Germinal center (tissue), 1 donor: ENCODE results near the gene RAE1.

ENCODE experiments used
- DNase-seq: peaks from one replicate; pipeline ENCODE4 v3.0.0; 2012; ENCODE audit warnings: mixed read lengths, low spot score

RAE1 gene

GRCh38 chr20:57372157-57372556, 21.1 kb downstream of the RAE1 start:
- DNase-seq = no peak

DNA sequence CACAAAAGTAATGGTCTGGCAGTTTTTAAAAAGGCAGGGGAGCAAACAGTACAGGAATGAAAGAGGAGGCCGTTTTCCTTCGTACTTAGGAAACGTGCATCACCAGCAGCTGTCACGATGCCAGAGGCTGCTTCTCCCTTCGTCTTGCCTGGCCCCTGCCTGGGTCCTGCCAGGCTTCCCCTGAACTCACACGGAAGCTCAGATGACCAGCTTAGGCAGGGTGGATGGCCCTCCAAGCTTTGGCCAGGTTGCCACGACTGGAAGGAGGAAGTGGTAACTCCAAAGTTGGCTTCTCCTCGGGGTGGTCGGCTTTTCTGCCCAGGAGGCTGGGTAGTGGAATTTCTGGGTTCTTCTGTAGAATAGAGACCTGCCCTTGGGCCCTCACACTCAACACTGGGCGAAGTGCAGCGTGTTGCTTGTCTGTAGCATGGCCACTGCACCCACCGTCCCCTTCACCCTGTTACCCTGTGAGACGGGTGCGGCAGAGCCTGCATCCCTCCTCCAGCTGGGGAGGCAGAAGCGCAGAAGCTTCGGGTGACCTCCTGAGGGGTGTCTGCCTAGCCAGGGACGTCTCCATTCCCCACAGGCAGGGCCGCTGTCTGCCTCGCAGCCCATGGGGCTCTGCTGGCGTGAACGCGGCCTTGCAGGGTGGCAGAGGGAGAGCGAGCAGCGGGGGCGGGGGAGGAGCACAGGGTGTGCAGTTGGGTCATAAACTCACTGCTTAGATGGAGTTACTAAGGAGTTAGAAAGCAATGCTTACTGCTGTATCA, 21.7 kb downstream of the RAE1 start:
- DNase-seq = no peak

GRCh38 chr20:57374343-57374930, 23.4 kb downstream of the RAE1 start:
- DNase-seq = no peak

DNA sequence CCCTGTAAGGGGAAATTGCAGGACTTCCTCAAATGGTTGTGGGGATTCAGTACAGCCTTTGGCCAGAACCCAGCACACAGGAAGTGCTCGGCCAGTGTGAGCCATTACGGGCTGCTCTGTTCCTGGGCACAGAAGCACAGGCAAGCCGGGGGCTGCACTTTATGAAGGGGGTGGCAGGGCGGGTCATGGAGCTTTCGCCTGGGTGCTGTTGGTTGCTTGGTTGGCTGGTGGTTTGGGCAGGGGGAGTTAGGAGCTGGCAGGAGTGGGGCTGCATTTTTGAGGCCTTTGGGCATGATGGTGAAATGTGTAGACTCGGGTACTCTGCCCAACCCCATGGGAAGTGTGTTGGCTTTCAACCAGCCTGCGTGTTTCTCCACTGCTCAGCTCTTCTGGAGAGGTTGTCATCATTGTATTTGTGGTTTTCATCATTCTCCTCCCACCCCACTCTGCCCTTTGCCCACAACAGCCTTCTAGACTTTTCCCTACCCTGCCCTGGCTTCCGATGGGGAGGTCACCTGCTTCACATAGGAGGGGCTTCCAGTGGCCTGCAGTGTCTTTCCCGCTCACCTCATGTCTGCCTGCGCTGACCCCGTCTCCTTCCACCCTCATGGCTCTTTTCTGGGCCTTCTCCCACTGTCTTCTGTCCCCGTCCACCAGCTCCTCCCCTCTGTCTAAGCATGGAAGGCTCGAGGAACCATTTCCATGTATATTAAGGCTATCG, 24.0 kb downstream of the RAE1 start:
- no peak for DNase-seq

DNA sequence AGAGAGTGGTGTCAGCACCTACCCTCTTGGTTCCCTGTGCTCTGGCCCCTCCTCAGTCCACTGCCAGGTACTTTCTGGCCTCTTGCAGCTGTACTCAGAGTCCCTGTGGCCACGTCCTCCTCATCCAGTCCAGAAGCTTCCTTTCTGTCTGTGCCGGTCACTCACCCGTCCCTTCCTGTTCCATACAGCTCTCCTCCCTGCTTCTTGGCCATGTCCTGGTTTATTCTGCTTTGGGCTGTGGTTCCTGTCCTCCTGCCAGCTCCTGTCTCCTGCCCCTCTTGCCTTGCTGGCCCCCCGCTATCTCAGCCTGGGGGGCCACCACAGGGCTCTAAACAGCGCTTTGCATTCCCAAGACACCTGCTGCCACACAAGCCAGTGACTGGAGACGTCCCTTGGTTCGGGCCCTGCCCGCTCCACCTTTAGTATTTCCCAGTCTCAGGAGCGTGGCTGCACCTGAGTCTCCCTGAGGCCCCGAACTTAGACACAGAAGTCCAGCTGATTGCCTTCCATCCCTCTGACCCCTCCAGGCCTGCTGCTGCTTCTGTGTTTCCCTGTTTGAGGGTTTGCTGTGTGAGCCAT, 24.7 kb downstream of the RAE1 start:
- no peak for DNase-seq

GRCh38 chr20:57377350-57377749, 26.3 kb downstream of the RAE1 start:
- DNase-seq = no peak

- DNase-seq = no peak
Measured at GRCh38 chr20:57378107-57378506, 27.1 kb downstream of the RAE1 start.

DNA sequence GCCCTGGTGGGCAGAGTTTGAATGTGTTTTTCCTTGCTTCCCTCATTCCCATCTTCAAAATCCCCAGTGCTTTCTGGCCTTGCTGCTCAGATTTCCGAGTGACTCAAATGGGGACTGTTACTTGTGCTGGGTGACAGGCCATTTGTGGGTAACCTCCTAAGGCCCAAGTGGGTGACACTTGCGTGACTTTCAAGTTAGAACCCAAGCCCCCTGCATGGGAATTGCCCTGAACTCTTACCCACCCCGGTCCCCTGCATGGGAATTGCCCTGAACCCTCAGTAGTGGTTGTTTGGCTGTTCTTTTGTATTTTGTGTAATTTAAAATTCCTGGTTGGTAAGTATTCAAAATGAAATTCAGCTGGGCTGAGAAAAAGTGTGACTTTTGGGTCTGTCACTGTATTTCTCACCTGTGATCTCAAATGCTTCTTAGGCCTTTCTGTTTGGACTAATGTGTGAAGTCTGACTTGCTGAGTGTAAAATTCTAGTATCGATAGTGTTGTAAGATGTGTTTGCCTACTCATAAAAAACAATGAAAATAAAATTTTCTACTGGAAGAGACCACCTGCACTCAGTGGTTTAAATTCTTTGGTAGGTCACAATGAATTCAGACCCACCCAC, 27.7 kb downstream of the RAE1 start:
- DNase-seq = no peak

DNA sequence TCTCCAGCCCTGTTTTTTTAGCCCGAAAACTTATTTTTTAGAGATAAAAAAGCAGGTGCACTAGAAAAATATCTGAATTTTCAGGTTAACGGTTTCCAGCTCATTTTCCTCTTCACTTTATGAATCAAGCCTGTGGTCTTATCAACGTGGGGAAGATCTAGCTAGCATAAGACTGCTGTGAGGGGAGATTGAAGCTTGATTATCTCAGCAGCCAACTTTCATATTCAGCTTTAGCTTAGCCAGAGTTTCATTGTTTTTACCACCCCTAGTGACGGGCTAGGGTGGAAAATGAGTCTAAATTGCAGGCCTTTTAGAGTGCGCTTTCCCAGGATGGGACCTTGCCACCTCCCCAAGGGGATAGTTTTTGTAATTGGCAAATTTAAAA, 28.2 kb downstream of the RAE1 start:
- no peak for DNase-seq

DNA sequence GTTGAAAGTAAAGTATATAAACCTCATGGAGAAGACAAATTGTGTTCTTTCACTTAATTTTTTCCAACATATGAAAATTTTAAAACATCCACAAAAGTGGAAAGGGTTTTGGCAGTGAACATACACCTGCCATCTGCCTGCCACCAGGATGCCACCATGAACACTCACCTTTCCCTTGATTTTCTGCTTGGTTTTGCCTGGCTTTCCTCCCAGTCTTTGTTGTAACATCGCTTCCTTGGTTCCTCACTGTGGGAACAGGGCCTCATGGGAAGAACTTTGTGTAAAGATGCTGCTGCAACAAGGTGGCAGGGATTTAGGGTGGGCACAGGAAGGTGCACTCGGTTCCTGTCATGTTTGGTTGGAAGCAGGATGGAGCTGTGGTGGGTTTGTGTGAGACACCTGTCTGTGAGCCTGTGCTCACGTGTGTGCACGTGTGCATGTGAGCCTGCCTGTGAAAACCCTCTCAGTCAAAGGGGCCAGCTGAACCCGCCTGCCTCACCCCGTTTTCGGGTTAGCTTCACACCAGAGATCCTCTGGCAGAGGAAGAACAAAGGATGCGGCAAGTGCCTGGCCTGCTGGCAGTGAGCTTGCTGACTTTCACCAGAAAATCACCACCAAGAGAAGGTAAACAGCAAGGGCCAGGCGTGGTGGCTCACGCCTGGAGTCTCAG, 29.2 kb downstream of the RAE1 start:
- no peak for DNase-seq

DNA sequence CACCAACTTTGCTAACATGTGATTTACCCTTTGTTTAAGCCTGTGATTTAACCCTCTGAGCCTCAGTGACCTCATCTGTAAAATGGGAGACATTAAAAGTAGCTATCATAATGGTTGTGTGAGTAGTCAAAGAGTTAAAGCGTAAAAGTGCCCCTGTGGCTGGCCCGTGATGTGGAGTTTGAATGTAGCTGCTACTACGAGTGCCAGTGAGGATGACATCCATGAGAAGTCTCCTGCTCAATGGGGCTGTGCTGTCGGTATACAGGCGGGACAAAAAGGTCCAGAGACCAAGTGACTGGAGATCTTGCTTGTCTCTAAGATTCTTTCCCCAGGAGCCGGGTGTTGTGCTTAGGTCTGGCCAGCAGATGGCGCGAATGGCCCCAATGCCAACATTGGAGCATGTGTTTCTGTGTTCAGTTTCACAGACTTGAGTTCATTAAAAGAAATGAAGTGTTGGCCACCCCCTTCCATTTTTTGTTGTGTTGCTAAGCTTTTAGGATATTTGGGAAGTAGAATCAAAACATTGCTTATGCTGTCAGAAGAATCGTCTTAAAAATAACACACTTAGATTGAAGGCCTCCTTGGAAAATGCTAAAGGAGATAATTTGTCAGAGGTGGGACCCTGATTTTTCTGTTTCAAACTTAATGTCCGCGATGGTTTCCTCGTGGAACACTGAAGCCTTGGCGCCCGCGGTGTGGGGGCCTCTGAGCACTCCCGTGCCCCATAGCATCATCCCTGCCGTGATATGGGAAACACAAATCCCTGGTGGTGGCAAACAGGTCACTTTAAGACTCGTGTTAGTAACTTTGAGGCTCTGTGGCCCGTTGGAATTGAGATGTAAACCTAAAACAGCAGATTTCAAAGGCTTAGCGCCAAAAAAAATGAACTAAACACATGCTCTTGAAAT, 30.8 kb downstream of the RAE1 start:
- peak; percentile 84 for DNase-seq

- DNase-seq = no peak
Measured at GRCh38 chr20:57382516-57382915, 31.5 kb downstream of the RAE1 start.

DNA sequence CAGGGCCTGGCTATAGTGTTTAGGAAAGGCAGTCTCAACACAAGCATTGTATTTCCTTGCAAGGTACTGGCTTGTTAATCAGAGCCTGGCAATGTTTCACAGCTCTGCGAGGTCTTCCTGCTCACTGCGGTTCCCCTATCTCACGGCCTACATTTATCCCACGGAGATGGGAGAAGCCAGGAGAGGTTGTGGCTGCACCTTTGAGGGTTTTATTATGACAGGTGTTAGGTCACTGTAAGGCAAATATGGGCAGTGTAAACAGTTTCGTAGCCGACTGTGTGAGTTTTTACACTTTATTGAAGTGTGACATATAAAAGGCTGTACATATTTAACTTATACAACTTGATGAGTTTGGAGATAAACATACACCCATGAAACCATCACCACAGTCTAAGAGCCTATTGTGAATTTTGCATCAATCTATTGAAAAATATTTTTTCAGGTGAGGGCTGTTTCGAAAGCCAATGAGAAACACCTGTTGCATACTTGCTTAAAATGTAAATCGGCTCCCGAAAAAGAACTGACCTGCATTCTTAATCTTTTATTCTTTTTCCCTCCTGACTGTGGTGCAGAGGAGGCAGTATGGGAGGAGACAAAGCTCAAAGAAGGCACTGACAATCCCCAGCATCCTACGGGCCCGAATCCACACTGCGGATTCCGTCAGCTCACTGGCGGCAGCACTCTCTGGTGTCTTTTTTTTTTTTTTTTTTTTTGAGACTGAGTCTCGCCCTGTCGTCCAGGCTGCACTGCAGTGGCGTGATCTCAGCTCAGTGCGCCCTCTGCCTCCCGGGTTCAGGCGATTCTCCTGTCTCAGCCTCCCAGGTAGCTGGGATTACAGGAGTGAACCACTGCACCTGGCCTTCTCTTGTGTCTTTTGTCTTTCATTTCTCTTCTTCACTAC, 32.6 kb downstream of the RAE1 start:
- DNase-seq = no peak

DNA sequence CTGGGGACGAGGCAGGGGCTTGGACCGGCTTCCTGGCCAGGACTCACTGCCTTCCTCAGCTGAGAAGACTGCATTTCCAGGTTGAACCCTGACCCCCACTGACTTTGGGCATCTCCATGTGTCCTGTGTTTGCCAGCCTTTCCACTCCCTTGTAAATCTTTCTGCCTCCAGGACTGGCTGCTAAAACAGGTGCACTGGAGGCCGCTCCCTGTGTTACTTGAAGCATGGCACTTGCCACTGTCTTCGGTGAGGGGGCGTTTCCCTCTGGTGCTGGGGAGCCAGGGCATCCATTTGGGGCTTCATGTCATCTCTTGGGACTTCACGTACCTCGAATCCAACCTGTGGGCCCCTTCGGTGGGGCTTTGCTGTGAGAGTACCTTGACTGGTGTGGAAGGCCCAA, 33.4 kb downstream of the RAE1 start:
- DNase-seq = no peak

- DNase-seq = no peak
Measured at GRCh38 chr20:57384953-57385761, 34.1 kb downstream of the RAE1 start.

DNA sequence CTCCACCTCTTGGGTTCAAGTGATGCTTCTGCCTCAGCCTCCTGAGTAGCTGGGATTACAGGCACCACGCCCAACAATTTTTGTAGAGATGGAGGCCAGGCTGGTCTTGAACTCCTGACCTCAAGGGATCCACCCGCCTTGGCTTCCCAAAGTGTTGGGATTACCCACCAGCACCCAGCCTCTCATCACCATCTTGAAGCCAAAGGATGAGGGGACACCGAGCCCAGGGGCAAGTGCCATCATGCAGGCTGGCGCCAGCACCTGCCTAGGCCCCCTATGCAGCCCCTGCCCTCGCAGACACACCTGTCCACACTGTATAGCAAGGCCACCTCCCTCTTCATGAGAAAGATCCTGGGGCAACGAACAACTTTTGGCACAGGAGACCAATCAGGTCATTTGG, 34.9 kb downstream of the RAE1 start:
- no peak for DNase-seq

DNA sequence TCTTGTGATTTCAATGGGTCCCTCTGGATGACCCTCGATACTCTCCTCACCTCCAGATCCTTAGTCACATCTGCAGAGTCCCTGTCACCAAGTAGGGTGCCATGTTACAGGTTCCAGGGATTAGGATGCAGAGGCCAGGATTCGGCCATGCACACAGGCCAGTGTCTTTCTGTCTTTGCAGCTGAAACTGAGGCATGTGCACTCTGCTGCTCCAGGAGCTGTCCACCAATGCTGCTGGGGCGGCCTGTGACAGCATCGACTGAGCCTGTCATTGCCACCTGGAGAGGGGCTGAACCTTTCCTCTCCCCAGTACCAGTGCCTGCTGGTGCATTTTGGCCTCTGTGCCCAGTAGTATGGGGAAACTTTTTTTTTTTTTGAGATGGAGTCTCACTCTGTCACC, 35.7 kb downstream of the RAE1 start:
- DNase-seq = no peak

- DNase-seq = no peak
Measured at GRCh38 chr20:57387463-57387862, 36.4 kb downstream of the RAE1 start.

GRCh38 chr20:57387945-57388371, 36.9 kb downstream of the RAE1 start:
- DNase-seq = no peak
